GM12875 (cell line): ENCODE measurements around the gene SGF29.

Source experiments
- H3K4me3 ChIP-seq: one replicate; pipeline ENCODE4 v1.5.1; 2011; ENCODE audit warnings: low read depth, low read length, control low read depth
- CTCF ChIP-seq: IDR thresholded peaks from 2 replicates; pipeline ENCODE4 v1.5.1; 2011; ENCODE audit warnings: low read depth, mild to moderate bottlenecking, control low read depth, inconsistent platforms, low read length, moderate library complexity, borderline replicate concordance; ENCODE audit not compliant: insufficient read depth

SGF29 gene

GRCh38 chr16:28569021-28569420, 15.3 kb downstream of the SGF29 start:
- TF ChIP-seq CTCF = no peak
- H3K4me3 ChIP-seq = no peak overlapping the region

GRCh38 chr16:28569968-28570752, 16.4 kb downstream of the SGF29 start:
- TF ChIP-seq CTCF = no peak
- no peak overlapping the region for H3K4me3 ChIP-seq

GRCh38 chr16:28572696-28573510, 19.2 kb downstream of the SGF29 start:
- TF ChIP-seq CTCF = no peak

GRCh38 chr16:28573738-28574718, 20.3 kb downstream of the SGF29 start:
- H3K4me3 ChIP-seq = no peak overlapping the region
- TF ChIP-seq CTCF = no peak

More at GRCh38 chr16:28572696-28573510, 19.2 kb downstream of the SGF29 start:
- no peak overlapping the region for H3K4me3 ChIP-seq

GRCh38 chr16:28574925-28575324, 21.2 kb downstream of the SGF29 start:
- no peak overlapping the region for H3K4me3 ChIP-seq
- no peak for TF ChIP-seq CTCF

- no peak overlapping the region for H3K4me3 ChIP-seq
- no peak for TF ChIP-seq CTCF
These were observed 21.9 kb downstream of the SGF29 start for GRCh38 chr16:28575446-28576109.
